ENCODE results near the gene RPS10. TPM values are rescaled to one million over a fixed set of nuclear protein-coding genes. Genes with fewer than 3 reads are reported as not detected.
"Not testable (repeated sequence)": the region's sequence is repeated elsewhere in the genome, so short reads cannot be mapped to it uniquely, and the experiment has no call there.

The RPS10 gene
- polyA plus RNA-seq, 12 donors = 861 to 1,651 (median 1,510) TPM; not detected in 1

- DNase-seq = no peak
Observed at GRCh38 chr6:34377984-34378383, 47.9 kb downstream of the RPS10 start.

GRCh38 chr6:34377571-34377970, 48.3 kb downstream of the RPS10 start:
- DNase-seq = not testable (repeated sequence)

- no peak for DNase-seq
Observed at GRCh38 chr6:34375833-34376232, 50.0 kb downstream of the RPS10 start.

- DNase-seq = no peak
Observed at GRCh38 chr6:34374508-34374907, 51.4 kb downstream of the RPS10 start.

- no peak for DNase-seq
Observed at GRCh38 chr6:34374069-34374468, 51.8 kb downstream of the RPS10 start.

- no peak for DNase-seq
Observed at GRCh38 chr6:34373511-34373910, 52.4 kb downstream of the RPS10 start.

- not testable (repeated sequence) for DNase-seq
Observed at GRCh38 chr6:34371865-34372264, 54.0 kb downstream of the RPS10 start.

GRCh38 chr6:34370361-34370760, 55.5 kb downstream of the RPS10 start:
- DNase-seq = no peak

GRCh38 chr6:34369385-34369784, 56.5 kb downstream of the RPS10 start:
- DNase-seq = no peak

Other genes starting within 250 kb of the RPS10 start
- 100 to 1,000 TPM in 4 of 12 donors, 10 to 100 TPM in 7, not detected in 1; 62.1 to 167 (median 88.1) TPM for gene HMGA1, start 189.2 kb downstream of the RPS10 start, polyA plus RNA-seq (ENCODE audit: insufficient read length in 12 of 12)
- gene SMIM29, start 177.1 kb downstream of the RPS10 start, polyA plus RNA-seq (ENCODE audit: insufficient read length in 12 of 12) = 10 to 100 TPM in 2 of 12 donors, 1 to 10 TPM in 9, not detected in 1; 5.7 to 20.9 (median 6.9) TPM
- gene NUDT3, start 33.4 kb downstream of the RPS10 start, polyA plus RNA-seq (ENCODE audit: insufficient read length in 12 of 12) = 10 to 100 TPM in 11 of 12 donors, not detected in 1; 17.6 to 36.9 (median 27.8) TPM
- gene PACSIN1, start 40.0 kb upstream of the RPS10 start, polyA plus RNA-seq (ENCODE audit: insufficient read length in 12 of 12) = 1 to 10 TPM in 8 of 12 donors, under 1 TPM in 2, not detected in 2; 0.43 to 3.0 (median 1.2) TPM
- under 1 TPM in 7 of 12 donors, not detected in 5; 0.09 to 0.23 (median 0.15) TPM for gene SPDEF, start 130.3 kb upstream of the RPS10 start, polyA plus RNA-seq (ENCODE audit: insufficient read length in 12 of 12)

All from muscle of arm (tissue), 12 donors.